HG03457 (cell line): ENCODE measurements around the gene XPO4.
"Not testable (repeated sequence)": the region's sequence is repeated elsewhere in the genome, so short reads cannot be mapped to it uniquely, and the experiment has no call there.

Experiments
- ATAC-seq: cut with Tn5 transposase; IDR thresholded peaks from one replicate; pipeline ENCODE4 v1.9.1; 2021; ENCODE audit warnings: moderate number of reproducible peaks; ENCODE audit not compliant: unreplicated experiment

XPO4 gene

DNA sequence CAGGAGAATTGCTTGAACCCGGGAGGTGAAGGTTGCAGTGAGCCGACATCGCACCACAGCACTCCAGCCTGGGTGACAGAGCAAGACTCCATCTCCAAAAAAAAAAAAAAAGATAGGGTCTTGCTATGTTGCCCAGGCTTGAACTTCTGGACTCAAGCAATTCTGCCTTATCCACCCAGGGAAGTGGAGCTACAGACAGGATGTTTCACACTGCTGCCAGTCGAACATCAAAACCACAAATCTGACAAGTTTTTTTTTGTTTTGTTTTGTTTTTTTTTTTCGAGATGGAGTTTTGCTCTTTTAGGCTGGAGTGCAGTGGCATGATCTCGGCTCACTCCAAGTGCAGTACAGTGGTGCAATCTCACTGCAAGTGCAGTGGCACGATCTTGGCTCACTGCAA is 10.8 kb downstream of the XPO4 start:
- no peak for ATAC-seq

DNA sequence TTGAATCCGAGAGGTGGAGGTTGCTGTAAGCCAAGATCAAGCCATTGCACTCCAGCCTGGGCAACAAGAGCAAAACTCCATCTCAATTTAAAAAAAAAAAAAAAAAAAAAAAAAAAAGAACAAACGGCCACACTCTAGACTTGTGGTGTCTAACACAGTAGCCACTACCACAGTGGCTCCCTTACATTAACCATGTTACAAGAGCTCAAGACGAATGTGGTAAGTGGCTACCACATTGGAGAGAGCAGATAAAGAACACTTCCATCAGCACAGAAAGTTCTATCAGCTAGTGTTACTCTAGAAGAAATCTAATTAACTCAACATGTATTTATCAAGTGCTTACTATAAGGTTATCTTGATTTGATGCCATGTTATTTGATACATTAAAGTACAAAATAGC is 11.5 kb downstream of the XPO4 start:
- ATAC-seq: no peak

DNA sequence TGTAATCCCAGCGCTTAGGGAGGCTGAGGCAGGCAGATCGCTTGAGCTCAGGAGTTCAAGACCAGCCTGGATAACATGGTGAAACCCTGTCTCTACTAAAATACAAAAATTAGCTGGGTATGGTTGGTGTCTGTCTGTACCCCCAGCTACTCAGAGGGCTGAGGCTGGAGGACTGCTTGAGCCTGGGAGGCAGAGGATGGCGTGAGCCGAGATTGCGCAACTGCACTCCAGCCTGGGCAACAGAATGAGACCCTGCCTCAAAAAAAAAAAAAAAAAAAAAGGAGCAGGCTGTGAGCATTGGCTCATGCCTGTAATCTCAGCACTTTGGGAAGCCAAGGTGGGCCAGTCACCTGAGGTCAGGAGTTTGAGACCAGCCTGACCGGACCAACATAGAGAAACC is 12.0 kb downstream of the XPO4 start:
- not testable (repeated sequence) for ATAC-seq

DNA sequence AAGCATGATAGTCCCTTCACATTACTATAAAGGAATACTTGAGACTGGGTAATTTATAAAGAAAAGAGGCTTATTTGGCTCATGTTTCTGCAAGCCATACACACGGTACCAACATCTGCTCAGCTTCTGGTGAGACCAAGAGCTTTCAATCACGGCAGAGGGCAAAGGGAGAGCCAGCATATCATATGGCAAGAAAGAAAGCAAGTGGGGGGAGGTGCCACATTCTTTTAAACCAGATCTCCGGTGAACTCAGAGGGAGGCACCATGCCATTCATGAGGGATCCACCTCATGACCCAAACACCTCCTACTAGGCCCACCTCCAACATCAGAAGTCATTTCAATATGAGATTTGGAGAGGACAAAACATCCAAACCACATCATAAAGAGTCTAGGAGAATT is 20.3 kb downstream of the XPO4 start:
- ATAC-seq: no peak

DNA sequence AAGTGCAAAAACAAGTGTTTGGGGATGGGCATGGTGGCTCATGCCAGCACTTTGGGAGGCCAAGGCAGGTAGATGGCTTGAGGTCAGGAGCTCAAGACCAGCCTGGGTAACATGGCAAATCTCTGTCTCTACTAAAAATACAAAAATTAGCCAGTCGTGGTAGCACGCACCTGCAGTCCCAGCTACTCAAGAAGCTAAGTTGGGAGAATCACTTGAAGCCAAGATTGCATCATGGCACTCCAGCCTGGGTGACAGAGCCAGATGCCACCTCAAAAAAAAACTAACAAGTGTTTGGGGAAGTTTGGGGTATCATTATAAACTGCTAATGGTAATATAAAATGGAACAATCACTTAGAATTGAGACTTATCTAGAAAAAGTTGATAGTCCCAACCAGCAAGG is 24.6 kb downstream of the XPO4 start:
- no peak for ATAC-seq

DNA sequence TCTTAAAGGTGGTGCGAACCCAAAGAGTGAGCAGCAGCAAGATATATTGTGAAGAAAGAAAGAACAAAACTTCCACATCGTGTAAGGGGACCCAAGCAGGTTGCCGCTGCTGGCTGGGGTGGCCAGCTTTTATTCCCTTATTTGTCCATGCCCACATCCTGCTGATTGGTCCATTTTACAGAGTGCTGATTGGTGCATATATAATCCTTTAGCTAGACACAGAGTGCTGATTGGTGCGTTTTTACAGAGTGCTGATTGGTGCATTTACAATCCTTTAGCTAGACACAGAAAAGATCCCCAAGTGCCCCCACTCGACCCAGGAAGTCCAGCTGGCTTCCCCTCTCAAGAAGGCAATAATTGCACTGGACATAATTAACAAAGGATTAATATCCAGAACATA is 25.7 kb downstream of the XPO4 start:
- not testable (repeated sequence) for ATAC-seq

DNA sequence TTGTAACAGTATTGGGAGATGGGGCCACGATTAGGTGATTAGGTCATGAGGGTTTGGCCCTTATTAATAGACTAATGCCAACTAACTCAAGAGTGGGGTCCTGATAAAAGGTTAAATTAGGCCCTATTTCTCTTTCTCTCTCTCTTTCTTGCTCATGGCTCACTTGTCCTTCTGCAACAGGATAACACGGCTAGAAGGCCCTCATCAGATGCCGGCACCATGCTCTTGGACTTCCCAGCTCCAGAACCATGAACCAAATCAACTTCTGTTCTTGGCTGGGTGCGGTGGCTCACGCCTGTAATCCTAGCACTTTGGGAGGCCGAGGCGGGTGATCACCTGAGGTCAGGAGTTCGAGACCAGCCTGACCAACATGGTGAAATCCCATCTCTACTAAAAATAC is 28.1 kb downstream of the XPO4 start:
- ATAC-seq: not testable (repeated sequence)

DNA sequence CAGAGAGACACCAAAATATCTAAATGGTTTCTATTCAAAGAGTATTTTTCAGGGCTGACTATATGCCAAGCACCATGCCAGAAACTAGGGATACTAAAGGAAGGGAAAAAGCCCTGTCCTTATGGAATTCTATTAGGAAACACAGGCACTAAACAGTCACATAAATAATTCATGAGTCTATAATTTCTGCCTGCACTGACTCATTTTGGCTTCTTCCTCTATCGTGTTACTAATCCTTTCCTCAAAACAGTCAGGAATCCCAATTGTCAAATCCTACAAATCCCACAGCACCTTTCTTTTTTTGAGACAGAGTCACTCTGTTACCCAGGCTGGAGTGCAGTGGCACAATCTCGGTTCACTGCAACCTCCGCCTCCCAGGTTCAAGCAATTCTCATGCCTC is 29.2 kb downstream of the XPO4 start:
- no peak for ATAC-seq

DNA sequence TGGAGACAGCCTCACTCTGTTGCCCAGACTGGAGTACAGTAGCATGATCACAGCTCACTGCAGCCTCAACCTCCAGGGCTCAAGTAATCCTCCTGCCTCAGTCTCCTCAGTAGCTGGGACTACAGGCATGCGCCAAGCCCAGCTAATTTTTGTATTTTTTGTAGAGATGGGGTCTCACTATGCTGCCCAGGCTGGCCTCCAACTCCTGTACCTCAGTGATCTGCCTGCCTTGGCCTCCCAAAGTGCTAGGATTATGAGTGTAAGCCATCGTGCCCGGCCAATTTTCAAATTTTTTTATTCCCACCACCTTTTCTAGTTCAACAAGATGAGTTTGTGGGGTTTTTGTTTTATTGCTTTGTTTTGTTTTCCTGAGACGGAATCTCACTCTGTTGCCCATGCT is 31.7 kb downstream of the XPO4 start:
- ATAC-seq: no peak

DNA sequence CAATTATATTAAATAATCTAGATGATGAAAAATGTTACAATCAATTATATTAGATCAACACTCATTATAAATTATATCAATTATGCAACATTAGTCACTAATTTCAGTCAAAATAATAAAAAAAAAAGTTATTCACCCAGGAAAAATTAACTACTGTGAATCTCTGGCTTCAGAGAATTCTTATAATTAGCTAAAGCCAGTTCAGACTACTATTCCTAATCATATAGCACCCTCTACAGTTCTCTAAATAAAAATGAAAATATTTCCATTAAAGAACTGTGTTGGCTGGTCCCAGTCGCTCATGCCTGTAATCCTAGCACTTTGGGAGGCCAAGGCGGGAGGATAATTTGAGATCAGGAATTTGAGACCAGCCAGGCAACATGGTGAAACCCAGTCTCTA is 33.0 kb downstream of the XPO4 start:
- ATAC-seq: no peak

DNA sequence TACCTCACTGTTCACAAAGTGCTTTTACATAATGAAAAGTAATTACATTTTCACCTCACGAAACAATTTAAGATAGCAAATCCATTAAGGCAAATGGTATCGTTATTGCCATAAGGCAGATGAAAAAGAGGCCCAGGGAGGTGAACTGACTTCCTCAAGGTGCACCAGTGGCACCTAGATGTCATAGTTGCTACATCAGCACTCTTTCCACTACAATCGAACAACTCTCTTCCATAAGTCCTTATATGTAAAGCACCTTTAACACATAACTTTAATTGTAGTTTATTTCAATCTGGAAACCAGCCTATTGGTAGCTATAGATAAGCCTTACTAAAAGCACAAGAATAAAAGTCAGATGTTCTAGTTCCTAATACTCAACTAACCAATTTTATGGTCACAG is 35.1 kb downstream of the XPO4 start:
- ATAC-seq: no peak

DNA sequence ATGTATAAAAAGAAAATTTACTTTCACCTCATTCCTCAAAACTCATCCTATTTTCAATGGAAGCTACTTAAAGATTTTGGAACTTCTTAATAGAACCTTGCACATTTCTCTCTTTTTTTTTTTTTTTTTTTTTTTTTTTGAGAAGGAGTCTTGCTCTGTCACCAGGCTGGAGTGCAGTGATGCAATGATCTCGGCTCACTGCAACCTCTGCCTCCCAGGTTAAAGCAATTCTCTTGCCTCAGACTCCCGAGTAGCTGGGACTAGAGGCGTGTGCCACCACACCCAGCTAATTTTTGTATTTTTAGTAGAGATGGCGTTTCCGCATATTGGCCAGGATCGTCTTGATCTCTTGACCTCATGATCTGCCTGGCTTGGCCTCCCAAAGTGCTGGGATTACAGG is 40.9 kb downstream of the XPO4 start:
- ATAC-seq: not testable (repeated sequence)

DNA sequence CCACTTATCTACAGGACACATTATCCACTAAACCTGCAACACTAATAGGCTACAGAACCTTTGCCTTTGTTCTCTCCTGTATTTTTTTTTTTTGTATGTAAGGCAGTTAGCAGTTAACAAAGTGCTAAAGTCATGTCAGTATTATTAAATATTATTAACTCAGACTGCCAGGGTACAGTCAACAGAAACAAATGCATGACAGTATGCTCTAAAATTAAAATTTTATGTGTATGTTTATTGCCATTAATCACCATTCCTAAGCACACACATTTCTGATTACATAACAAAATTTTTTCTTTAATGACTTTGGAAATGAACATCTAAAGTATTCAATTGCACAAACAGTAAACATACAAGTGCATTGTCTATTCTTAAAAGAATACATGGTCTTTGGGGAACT is 41.7 kb downstream of the XPO4 start:
- no peak for ATAC-seq

DNA sequence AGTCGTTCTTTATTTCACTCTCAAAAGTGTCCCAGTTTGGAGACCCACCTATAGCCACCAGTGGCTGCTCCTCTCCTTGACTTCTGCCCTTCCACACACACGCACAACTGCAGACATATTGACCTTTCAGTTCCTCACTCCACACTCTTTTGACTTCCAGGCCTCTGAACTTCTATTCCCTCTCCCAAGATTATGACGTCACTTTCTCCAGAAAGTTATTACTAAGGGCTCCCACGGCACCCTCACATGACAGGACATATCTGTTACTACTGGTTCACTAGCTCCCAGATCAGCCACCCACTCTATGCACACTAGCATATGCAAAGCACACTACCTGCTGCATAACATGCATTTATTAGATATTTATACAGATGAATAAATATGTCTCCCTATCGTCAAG is 45.9 kb downstream of the XPO4 start:
- ATAC-seq: no peak

DNA sequence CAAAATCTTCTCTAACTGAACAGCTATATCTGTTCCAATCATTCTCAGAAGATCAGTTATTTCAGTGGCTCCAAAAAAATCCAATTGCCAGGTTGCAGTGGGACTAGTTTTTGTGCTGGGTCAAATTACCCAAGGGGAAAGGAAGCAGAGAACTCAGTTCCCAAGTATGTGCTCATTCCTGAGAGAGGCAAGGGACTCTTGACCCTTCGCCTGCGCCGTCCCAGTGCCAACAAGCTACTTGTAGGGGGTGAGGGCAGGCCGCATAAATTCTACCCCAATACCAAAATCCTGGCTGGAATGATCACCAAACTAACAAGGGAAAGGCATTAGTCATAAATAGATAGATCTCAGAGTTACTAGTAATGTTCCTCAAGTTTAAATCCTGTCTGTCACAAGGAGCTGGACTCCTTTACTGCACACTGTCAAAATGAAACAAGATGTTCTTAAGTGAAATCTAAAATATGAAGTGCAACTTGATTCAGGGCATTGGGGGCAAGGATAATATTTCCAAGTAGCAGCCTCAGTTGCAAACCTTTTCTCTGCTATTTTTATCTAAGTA is 50.6 kb downstream of the XPO4 start:
- ATAC-seq: no peak

DNA sequence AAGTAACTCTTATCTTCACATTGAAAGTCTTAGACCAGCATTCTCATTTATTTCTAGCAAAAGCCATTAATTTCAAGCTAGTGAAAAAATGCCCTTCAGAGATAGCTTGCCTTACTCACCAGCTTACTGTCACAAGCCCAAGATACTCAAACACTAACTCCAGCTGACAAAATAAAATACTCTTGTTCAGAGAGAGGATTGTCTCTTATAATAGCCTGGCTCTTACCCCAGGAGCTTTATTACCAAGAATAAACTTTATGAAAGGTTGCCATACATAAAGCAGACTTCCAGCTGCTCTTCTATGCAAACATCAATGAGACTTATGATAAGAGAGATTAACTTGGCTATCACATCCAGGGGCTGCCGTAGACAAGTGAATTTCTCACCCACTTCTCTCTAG is 53.6 kb downstream of the XPO4 start:
- no peak for ATAC-seq

DNA sequence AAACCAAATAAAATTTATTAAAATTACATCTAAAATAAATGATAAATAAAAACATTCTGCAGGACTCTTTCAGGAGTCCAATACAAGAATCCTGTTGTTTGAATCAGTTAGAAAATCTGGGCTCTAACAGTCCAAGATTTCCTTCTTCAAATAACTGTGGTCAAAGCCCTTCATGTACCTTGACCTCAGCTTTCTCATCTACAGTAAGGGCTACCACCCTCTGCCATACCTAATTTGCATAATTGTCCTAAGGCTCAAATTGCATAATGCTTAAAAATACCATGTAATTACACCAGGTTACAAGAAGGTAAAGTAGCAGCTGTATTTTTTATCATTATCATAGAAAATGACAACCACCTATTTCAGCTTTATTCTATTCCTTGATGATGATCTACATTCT is 54.3 kb downstream of the XPO4 start:
- ATAC-seq: no peak

DNA sequence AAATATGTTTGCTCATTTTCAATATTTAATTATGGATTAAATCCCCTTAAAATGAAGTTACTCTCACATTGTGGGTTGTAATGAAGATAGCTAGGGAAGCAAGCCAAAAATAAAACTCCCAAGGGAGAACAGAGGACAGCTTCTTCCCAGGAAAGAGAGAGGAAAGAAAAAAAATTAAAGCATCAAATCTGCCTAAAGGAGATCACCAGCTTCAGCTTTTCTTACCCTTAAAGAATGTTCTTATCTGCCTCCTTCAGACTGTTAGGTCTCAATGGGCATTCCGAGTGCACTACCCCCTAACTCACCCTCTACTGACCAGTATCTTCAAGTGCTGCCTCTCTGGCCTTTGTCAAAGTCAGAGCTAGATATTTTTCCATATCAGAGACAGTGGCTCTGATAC is 55.2 kb downstream of the XPO4 start:
- ATAC-seq: no peak

DNA sequence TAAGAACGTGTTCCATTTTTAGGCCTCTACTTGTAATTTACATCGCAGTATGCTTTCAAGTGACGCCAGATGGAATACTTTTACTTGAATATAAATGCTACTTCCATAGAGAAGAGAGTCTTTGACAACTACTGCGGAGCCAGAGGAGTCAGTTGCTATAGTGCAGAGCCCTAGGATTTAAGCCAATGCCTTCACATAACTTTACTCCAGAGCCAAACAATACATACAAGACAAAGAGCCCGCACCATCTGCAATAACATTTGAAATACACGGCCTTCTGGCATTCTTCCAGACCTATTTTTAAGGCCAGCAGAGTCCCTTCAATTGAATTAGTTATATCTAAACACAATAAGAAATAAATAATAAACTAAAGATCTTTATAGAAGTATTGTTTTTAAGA is 59.4 kb downstream of the XPO4 start:
- ATAC-seq: no peak

DNA sequence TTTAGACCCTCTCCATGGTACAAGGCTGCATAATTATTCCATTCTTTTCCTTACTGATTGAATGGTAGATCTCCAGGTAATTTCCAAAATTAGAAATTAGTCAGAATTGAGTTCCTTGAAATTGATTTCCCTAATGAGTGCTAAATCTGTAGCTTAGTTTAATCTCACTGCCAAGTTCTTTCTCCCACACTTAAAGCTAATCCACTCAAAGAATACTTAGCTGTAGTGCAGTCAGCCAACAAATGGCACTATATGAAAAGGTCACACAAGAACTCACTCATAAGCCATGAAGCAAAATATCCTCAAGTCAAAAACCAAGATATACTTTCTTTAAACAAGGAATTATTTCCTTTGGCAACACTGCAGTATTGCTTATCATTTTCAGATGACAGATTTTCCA is 62.0 kb downstream of the XPO4 start:
- ATAC-seq: no peak

DNA sequence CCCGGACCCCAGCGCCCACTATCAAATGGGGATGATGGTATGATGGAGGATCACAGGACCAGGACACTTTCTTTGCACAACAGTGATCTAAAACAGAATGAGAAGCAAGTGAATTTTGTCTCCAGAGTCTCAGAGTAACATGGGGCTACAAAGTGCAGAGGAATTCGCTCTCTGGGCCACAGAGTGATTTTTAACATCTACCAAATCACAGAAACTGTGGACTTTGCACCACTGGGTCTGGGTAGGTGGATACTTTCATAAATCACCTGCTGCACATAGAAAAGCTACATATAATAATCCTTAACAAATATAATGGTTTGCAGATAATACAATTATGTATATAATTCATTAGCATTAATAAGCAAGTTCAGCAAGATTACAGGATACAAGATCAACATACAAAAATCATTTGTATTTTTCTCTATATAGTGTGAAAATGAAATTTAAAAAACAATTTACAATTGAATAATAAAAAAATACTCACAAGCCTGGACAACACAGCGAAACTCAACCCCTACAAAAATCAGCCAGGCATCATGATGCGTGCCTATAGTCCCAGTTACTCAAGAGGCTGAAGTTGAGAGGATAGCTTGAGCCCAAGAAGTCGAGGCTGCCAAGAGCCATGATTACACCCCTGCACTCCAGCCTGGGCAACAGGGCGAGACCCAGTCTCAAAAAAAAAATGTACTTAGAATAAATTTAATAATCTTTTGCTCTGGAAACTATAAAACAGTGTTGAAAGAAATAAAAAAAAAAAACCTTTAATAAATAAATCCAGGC is 68.5 kb downstream of the XPO4 start:
- no peak for ATAC-seq

DNA sequence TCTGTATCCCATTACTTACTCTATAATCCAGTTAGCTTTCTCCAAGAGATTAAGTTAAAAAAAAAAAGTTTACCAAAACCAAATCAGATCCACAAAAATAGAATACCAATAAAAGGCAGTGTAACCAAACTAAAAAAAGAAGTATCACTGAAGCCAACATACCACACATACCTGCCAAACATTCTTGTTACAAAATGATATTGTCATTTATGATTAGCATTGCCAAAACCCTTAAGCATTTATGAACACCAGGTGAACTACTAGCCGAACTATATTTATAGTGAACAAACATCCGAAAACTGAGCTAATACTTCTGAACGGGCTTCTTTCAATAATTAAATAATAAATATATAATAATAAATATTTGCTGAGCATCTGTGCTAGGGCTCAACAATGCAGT is 69.7 kb downstream of the XPO4 start:
- no peak for ATAC-seq

DNA sequence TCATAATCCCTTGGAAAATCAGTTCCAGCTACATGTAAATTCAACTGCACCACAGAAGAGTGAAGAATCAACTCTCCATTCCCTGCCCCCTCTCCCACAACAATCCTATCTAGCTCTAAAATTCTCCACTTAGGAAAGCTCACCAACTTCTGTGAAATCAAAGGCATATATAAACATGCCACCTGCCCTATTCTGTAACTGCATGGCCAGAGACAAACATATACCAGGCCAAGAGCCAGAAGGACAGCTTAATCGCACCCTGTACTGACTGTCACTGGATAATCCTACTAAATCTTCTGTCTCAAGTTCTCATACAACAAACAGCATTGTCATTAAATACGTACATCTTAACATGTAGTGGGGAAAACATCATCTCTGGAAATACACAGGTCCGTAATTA is 70.6 kb downstream of the XPO4 start:
- ATAC-seq: no peak
